Activated naive CD4-positive, alpha-beta T cell treated with anti-CD3 and anti-CD28 coated beads, Interleukin-2, amount 50 U/mL, for 16 hours (primary cell): ENCODE measurements around the gene MRM2.

Experiments used
- DNase-seq: peaks from one replicate; pipeline ENCODE4 v3.0.0-alpha.2; 2020

MRM2 gene

GRCh38 chr7:2264158-2264557 is 22.2 kb upstream of the MRM2 start:
- DNase-seq: no peak

- DNase-seq: no peak
Measured at GRCh38 chr7:2263176-2263575, 21.2 kb upstream of the MRM2 start.

GRCh38 chr7:2261611-2262010 is 19.6 kb upstream of the MRM2 start:
- DNase-seq: no peak

- no peak for DNase-seq
Measured at GRCh38 chr7:2260820-2261219, 18.8 kb upstream of the MRM2 start.

- no peak for DNase-seq
Measured at GRCh38 chr7:2259480-2259879, 17.5 kb upstream of the MRM2 start.

- no peak for DNase-seq
Measured at GRCh38 chr7:2258661-2259365, 16.8 kb upstream of the MRM2 start.

GRCh38 chr7:2257651-2258050 is 15.6 kb upstream of the MRM2 start:
- no peak for DNase-seq

GRCh38 chr7:2257046-2257551 is 15.1 kb upstream of the MRM2 start:
- no peak for DNase-seq

- no peak for DNase-seq
Measured at GRCh38 chr7:2256306-2257045, 14.5 kb upstream of the MRM2 start.

- DNase-seq: no peak
Measured at GRCh38 chr7:2255145-2256139, 13.4 kb upstream of the MRM2 start.

GRCh38 chr7:2254429-2255144 is 12.6 kb upstream of the MRM2 start:
- DNase-seq: no peak

- no peak for DNase-seq
Measured at GRCh38 chr7:2253525-2254244, 11.7 kb upstream of the MRM2 start.

GRCh38 chr7:2253021-2253420 is 11.0 kb upstream of the MRM2 start:
- DNase-seq: no peak

- no peak for DNase-seq
Measured at GRCh38 chr7:2251841-2252771, 10.1 kb upstream of the MRM2 start.

GRCh38 chr7:2251381-2251780 is 9.4 kb upstream of the MRM2 start:
- no peak for DNase-seq

- no peak for DNase-seq
Measured at GRCh38 chr7:2249744-2250323, 7.8 kb upstream of the MRM2 start.

GRCh38 chr7:2248984-2249694 is 7.1 kb upstream of the MRM2 start:
- DNase-seq: no peak

- DNase-seq: peak; percentile 35
Measured at GRCh38 chr7:2247141-2247995, 5.4 kb upstream of the MRM2 start.
